ENCODE measurements around the gene PDE8A.
"Not testable (repeated sequence)": the region's sequence is repeated elsewhere in the genome, so short reads cannot be mapped to it uniquely, and the experiment has no call there.

Gene PDE8A

GRCh38 chr15:84991014-84991712 lies 9.5 kb downstream of the PDE8A start:
- no peak for FAIRE-seq

DNA sequence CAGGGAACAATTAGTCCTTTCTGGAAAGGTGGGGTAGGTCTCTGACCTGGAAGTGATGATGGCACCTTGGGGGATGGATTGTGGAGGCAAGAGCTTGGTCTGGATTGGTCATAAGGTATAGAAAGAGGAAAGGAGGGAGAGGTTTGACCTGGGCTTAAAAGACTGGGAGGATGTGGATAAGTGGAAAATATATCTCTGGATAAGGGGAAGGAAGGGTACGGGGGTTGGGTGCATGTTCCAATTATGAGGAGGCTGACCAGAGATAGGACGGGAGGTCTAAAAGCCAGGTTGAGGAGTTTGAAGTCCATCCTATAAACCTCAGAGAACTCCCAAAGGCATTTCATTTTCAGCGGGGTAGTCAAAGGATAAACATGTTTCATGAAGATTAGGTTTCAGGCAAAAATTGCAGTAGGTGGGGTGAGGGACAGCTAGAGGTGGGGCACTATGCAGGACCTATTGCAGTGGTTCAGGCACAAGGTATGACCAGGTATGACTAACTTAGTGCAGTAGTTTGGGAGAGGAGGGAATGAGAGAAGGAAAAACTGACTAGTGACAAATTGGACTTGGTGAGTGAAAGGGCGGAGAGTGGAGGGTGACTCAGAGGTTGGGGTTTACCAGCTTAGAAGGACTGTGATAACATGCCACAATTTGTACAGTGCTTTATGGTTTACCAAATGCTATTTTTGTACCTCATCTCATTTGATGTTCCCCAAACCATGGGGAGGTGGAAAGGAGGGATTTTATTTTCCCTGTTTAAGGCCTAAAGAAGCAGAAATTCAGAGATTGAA lies 10.7 kb downstream of the PDE8A start:
- FAIRE-seq, result no peak

DNA sequence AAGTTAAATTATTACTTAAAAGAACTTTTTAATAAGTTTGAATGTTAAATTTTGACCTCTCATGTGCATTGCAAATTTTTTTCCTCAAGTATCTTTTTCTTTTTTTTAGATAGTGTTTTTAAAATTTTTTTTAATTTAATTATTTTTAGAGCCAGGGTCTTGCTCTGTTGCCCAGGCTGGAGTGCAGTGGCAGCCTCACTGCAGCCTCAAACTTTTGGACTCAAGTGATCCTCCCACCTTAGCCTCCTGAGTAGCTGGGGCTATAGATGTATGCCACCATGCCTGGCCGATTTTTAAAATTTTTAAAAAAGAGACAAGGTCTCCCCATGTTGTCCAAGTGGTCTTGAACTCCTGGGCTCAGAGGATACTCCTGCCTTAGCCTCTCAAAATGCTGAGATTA lies 14.4 kb downstream of the PDE8A start:
- no peak for FAIRE-seq

- not testable (repeated sequence) for FAIRE-seq
Observed at GRCh38 chr15:84996714-84997113, 15.1 kb downstream of the PDE8A start.

- FAIRE-seq, result not testable (repeated sequence)
Observed at GRCh38 chr15:84997214-84997613, 15.6 kb downstream of the PDE8A start.

DNA sequence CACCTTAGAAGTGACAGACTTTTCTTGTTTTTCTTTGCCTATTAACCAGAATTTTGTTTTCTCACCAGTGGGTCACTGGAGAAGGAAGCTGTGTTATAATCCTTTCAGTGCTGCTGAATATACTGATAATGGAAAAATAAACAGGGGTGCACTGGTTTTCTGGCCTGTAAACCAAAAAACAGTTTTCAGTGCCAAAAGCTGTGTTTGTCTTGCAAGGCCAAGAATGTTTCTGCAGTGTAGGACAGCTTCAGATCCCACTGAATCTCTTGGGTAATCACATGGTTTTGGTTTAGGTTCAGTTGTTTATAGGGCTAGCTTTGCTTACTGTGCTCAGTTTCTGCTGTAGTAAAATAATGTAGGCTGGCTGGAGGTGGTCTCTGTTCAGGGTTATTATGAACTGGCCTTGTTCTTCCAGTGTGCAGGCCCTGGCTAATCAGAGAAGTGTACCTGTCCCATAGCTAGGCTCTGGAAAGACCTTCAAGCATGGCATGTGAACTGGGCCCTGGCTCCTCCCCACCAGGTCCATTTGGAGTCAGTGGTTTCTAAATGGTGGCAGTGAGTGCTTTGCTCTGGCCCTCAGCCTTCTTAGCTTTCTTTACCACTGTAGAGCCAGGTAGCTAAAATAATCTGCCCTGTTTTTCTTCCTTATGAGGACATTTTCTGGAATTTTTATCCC lies 18.7 kb downstream of the PDE8A start:
- FAIRE-seq, result peak; percentile 46

DNA sequence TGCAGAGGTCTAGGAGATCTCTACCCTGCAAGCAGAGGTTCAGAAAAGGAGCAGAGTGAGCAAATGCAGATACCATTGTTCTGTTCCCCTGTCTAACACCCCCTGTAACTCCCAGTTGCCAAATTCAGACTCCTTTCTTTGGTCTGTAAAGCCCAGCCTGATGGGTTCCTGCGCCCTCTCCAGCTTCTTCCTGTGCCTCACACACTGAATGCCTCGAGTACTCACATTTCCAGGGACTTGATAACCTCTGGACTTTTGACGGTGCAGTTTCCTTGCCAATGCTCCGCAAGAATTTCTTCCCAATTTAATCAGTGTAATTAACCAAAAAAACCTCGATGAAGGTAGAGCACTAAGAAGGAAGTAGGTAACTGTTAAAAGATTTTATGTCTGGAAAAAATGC lies 19.3 kb downstream of the PDE8A start:
- no peak for FAIRE-seq

DNA sequence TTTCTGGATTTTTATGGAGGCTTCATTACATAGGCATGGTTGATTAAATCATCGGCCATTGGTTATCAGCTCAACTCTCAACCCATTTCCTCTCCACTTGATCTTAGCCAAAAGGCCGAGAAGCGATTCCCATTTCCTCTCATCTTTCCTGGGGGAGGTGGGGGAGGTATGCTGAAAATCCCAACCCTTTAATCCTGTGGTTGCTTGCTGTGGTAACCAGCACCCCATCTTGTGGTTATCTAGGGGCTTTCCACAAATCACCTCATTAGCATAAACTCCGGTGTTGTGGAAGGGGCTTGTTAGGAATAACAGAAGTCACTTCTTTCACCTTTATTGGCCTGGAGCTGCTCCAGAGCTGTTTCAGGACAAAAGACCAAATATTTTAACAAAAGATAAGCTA lies 20.9 kb downstream of the PDE8A start:
- no peak for FAIRE-seq

- FAIRE-seq, result no peak
Observed at GRCh38 chr15:85003593-85004312, 22.1 kb downstream of the PDE8A start.

DNA sequence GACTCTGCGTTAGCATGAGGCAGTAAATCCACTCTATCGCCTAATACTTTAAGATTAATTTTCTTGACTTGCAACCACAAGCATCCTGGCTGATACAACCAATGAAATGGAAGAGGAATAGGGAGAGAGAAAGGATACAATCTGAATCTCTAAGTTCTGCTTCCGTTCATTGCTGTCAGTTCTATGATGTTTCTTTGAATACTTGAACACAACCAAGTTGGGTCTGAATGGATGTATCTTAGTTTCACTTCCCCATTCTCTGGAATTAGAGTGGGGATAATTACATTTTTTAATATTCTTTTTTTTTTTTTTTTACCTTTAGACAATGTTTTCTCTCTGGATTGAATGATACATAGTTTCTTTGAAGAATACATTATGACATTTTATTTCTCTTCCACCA lies 22.9 kb downstream of the PDE8A start:
- no peak for FAIRE-seq

DNA sequence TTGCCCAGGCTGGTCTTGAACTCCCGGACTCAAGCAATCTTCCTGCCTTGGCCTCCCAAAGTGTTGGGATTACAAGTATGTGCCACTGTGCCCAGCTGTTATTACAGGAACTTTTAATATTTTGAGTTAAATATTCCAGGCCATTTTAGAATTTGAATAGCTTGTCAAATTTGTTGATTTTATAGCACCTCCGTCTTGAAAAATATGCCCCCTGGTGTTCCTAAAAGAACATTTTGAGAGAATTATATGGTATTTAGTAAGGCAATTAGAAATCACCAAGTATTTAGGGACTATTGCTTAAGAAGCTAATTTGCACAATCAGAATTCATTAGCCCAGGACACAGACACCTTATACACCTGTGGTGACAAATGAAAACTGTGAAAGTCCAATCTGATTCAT lies 23.7 kb downstream of the PDE8A start:
- FAIRE-seq, result no peak

DNA sequence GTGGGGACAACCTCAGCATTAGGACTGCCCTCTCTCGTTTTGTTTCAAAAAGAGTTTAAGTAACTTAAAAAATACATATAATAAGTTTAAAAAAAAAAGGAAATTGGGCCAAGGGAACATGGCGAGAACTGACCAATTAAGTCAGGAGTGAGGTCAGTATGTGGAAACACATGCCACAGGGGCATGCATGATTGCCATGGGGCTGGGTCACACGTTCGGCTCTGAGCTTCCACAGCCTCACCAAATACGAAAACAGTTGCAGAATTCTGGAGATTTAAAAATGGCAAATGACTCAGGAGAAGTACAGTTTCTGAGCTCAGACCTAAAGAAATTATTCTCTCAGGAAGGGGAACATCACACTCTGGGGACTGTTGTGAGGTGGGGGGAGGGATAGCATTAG lies 24.1 kb downstream of the PDE8A start:
- no peak for FAIRE-seq

GRCh38 chr15:85006201-85006600 lies 24.5 kb downstream of the PDE8A start:
- no peak for FAIRE-seq

DNA sequence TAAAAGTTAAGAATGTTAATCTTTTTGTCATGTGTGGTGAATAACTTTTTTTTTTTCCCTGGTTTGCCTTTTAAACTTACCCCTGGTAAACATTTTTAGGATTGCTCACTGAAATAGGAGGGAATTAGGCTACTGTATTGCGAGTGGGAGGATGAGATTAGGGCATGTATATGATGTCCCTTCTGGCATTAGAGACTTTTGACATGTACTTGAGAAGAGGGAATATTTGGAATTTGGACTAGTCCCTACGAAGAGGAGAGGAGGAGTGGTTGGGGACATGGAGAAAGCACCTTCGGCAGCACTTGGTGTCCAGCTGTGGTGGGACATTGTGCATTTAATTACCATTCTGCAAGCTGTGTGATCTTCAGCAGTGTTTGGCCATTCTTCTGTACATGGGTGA lies 25.0 kb downstream of the PDE8A start:
- no peak for FAIRE-seq

DNA sequence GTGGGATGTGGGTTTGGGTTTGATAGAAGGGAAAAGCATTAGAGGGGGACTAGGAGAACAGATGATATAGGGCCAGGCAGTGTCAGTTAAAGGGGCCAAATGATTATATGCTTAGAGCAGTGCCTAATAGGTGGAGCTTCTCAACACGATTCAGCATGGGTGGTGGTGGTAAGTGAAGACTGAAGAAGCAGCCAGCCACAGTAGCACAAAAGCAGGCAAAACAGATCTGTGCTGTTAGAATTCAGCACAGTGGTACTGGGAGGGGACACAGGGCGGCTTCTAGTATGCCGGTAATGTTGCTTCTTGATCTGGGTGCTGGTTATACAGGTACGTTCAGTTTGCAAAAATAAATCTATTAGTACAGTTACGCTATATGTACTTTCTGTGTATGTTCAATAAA lies 25.5 kb downstream of the PDE8A start:
- no peak for FAIRE-seq

DNA sequence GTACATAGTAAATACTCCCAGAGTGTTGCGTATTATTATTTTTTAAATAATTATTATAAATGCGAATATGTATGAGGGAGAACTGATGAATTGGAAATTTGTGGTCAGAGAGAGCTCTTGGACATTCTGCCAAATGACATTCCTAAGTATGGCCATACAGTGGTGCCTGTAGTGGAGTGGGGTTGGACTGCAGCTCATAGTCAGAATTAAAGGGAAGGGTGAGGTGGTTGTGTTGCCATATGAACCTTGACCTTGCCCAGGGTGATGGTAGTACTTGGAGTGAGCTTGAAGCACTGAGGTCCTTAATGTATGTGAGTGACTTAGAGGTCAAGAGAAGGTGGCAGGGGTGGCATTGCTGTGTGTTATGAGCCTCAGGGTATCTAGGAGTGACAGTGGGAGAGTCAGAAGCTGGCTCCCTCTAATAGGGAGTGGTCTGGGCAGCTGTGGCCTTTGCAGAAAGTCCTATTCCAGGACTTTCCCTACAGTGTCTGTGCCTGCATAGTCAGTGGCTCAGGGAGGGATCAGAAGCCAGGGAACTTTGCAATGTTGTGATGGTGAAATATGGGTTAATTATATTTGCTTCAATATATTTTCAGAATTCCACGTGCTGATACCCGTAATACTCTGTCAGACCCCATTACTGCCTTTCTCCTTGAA lies 26.2 kb downstream of the PDE8A start:
- FAIRE-seq, result no peak

DNA sequence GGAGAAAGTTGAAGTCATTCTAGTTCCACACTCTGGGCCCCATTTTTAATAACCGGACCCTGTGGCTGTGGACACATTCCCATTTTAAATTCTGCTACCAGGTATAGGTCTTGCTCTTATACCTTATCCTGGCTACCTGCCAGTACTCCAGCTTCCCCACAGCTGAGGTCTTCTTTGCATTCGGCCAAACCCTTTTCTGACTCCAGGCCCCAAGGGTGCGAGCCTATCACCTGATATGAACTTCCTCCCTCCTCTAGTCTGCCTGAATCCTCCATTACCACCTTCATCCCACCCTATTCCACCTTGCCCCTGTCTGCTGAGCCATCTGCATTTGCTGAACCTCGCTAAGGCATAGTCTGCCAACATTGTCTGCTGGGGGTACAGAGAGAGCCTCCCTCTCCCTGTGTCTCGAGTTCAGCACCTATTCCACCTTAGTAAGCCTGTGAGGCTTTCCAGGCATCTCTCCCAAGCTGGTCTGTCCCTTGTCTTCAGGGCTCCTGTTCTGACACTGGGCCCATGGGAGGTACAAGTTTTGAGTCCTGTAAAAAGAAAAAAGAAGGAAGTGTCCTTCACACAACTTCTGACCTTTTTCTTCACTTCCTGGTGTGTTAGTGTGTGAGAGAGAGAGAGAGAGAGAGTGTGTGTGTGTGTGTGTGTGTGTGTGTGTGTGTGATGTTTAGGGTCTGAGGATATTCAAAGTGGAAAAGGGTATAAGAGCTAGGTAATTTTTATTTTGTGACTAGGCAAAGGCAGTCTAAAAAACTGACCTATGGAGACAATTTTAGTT lies 27.0 kb downstream of the PDE8A start:
- no peak for FAIRE-seq

GRCh38 chr15:85009435-85009834 lies 27.8 kb downstream of the PDE8A start:
- FAIRE-seq, result peak; percentile 88

- FAIRE-seq, result no peak
Observed at GRCh38 chr15:85010071-85010385, 28.4 kb downstream of the PDE8A start.

- peak; percentile 72 for FAIRE-seq
Observed at GRCh38 chr15:85010386-85011159, 28.9 kb downstream of the PDE8A start.

- FAIRE-seq, result no peak
Observed at GRCh38 chr15:85011160-85011571, 29.5 kb downstream of the PDE8A start.

All from endometrium (tissue), 2 donors.